ENCODE data around the gene MRPS5.

DNA sequence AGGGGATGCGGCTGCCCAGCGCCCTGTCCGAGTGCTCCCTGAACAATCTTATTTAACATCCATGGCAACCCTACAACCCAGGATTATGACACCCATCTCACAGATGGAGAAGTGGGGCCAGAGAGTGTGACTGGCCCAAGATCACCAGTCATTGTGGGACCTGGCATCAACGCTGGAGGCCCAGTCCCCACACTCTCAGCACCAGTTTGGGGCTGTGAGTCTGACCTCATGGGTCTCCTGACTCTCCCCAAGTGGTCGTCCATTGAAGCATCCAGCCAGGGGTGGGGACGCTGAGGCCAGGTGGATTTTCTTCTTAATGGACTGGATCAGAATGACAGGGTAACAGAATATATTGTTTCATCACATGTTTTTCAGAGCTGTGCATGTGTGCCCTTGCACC lies 71.6 kb downstream of the MRPS5 start:
- no peak for TF ChIP-seq POLR2A (IDR thresholded peaks at IDR 0.05)
- TF ChIP-seq, protein P1, sequence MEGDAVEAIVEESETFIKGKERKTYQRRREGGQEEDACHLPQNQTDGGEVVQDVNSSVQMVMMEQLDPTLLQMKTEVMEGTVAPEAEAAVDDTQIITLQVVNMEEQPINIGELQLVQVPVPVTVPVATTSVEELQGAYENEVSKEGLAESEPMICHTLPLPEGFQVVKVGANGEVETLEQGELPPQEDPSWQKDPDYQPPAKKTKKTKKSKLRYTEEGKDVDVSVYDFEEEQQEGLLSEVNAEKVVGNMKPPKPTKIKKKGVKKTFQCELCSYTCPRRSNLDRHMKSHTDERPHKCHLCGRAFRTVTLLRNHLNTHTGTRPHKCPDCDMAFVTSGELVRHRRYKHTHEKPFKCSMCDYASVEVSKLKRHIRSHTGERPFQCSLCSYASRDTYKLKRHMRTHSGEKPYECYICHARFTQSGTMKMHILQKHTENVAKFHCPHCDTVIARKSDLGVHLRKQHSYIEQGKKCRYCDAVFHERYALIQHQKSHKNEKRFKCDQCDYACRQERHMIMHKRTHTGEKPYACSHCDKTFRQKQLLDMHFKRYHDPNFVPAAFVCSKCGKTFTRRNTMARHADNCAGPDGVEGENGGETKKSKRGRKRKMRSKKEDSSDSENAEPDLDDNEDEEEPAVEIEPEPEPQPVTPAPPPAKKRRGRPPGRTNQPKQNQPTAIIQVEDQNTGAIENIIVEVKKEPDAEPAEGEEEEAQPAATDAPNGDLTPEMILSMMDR (IDR thresholded peaks at IDR 0.05 in 4 of 5, conservative IDR thresholded peaks at IDR 0.05 in 1 of 5), result no peak

Measured in gastrocnemius medialis (tissue), 4 donors.